CD4-positive, alpha-beta T cell (primary cell): ENCODE data around the gene OR11H6. TPM values are rescaled to one million over a fixed set of nuclear protein-coding genes. Genes with fewer than 3 reads are reported as not detected.
"Not testable (repeated sequence)": the region's sequence is repeated elsewhere in the genome, so short reads cannot be mapped to it uniquely, and the experiment has no call there.

Experiments used
- ATAC-seq: fragments of 200-7000 bp; cut with Tn5 transposase; one replicate; pipeline ENCODE4 v1.10.0; 2022; ENCODE audit warnings: mild to moderate bottlenecking; ENCODE audit not compliant: poor library complexity
- CTCF ChIA-PET: fragments of 350-600 bp; sonication (Branson Sonifier 250); formaldehyde crosslinking; loops from one replicate; lab custom pipeline; 2021; ENCODE audit warnings: antibody characterized with exemption, inconsistent platforms; lab: Charles Lee
- POLR2A ChIA-PET: fragments of 350-600 bp; sonication (Branson Sonifier 250); formaldehyde crosslinking; loops from one replicate; lab custom pipeline; 2021; ENCODE audit warnings: antibody characterized with exemption, inconsistent platforms; lab: Charles Lee
- DNase-seq, 14 experiments: peaks; one replicate each; pipeline ENCODE4 v3.0.0-alpha.2; 2013 to 2020; ENCODE audit warnings: mixed read lengths in 2 of 14
- H3K27ac ChIP-seq, 2 donors: one replicate each; pipeline versions ENCODE4 v1.5.1 to v1.7.0; 2013; ENCODE audit warnings: low read length in 2 of 2, low read depth in 1 of 2, mild to moderate bottlenecking in 1 of 2
- H3K27me3 ChIP-seq, 2 experiments: 1 replicate in 1 of 2; 2 replicates in 1 of 2; pipeline versions ENCODE4 v1.6.1 to v1.7.0; 2013; ENCODE audit warnings: low read length in 2 of 2, control low read depth in 1 of 2, mild to moderate bottlenecking in 1 of 2, moderate library complexity in 1 of 2; ENCODE audit not compliant: insufficient read depth in 2 of 2, control insufficient read depth in 1 of 2
- H3K36me3 ChIP-seq: one replicate; pipeline ENCODE4 v1.6.1; 2013; ENCODE audit warnings: low read length, control low read depth; ENCODE audit not compliant: insufficient read depth
- H3K4me1 ChIP-seq: one replicate; pipeline ENCODE4 v1.6.1; 2013; ENCODE audit warnings: low read length, control low read depth; ENCODE audit not compliant: insufficient read depth
- H3K4me3 ChIP-seq: one replicate; pipeline ENCODE4 v1.5.1; 2013; ENCODE audit warnings: mild to moderate bottlenecking, low read length, moderate library complexity
- H3K9me3 ChIP-seq, 2 experiments: 1 replicate in 1 of 2; 2 replicates in 1 of 2; pipeline versions ENCODE4 v1.6.1 to v1.7.0; 2013; ENCODE audit warnings: low read length in 2 of 2, mild to moderate bottlenecking in 2 of 2, control low read depth in 1 of 2, moderate library complexity in 1 of 2; ENCODE audit not compliant: control insufficient read depth in 1 of 2, insufficient read depth in 1 of 2
- H3K27ac Mint-ChIP-seq: one replicate; pipeline ENCODE4 v1.8.0; 2020; ENCODE audit warnings: mixed read lengths
- H3K27me3 Mint-ChIP-seq: one replicate; pipeline ENCODE4 v1.8.0; 2021; ENCODE audit warnings: mixed read lengths
- H3K36me3 Mint-ChIP-seq: one replicate; pipeline ENCODE4 v1.8.0; 2021; ENCODE audit warnings: low read depth, mixed read lengths
- H3K4me1 Mint-ChIP-seq: one replicate; pipeline ENCODE4 v1.8.0; 2021; ENCODE audit warnings: low read depth, mixed read lengths
- H3K4me3 Mint-ChIP-seq: one replicate; pipeline ENCODE4 v1.8.0; 2020; ENCODE audit warnings: mild to moderate bottlenecking, mixed read lengths
- H3K9me3 Mint-ChIP-seq: one replicate; pipeline ENCODE4 v1.8.0; 2020; ENCODE audit warnings: mixed read lengths
- intact Hi-C, 2 experiments: fragments of 100-400 bp; cut with DNase I in 1 of 2; cut with micrococcal nuclease in 1 of 2; formaldehyde crosslinking; loops; one replicate each; pipeline versions ENCODE4 v1.15.1 to v1.9.0; 2023 to 2025; cut with DNase I, micrococcal nuclease
- total RNA-seq, 174 experiments: library from RNA in 2 of 174; stranded (reverse) in 2 of 174; gene quantifications; one replicate each; pipeline ENCODE4 v1.2.3 and lab custom pipeline; 2021 to 2026
- TF ChIP-seq, protein P1 (sequence below): fragments of 200-600 bp; IDR thresholded peaks from one replicate; pipeline ENCODE4 v1.8.0; 2022; ENCODE audit warnings: antibody characterized with exemption, mild to moderate bottlenecking

The OR11H6 gene
- total RNA-seq, 2 experiments from 2014 or later = not detected

GRCh38 chr14:20191396-20191795, 32.1 kb upstream of the OR11H6 start:
- Histone ChIP-seq H3K36me3 (no peaks in the 10 kb centered on the region), H3K4me1 (no peaks in the 10 kb centered on the region), H3K27ac (no peak overlapping the region), H3K9me3 (no peaks in the 10 kb centered on the region), H3K27me3 (no peaks in the 10 kb centered on the region), H3K4me3 (no peak overlapping the region)
- ATAC-seq (no peak), DNase-seq (no peak)
- H3K9me3 Mint-ChIP-seq = no peaks in the 10 kb centered on the region
- ChIA-PET POLR2A (no interaction called here), CTCF (interaction anchor here (1.7 kb wide), 1 partner anchor 14 kb away, joined by 4 read pairs; no protein-coding TSS in a partner anchor)
- no peaks in the 10 kb centered on the region for H3K4me1 Mint-ChIP-seq
- no peak overlapping the region for H3K27ac Mint-ChIP-seq
- intact Hi-C loops = no loop called here
- peaks cover 11% of the 10 kb centered on the region for H3K27me3 Mint-ChIP-seq
- TF ChIP-seq, protein P1, sequence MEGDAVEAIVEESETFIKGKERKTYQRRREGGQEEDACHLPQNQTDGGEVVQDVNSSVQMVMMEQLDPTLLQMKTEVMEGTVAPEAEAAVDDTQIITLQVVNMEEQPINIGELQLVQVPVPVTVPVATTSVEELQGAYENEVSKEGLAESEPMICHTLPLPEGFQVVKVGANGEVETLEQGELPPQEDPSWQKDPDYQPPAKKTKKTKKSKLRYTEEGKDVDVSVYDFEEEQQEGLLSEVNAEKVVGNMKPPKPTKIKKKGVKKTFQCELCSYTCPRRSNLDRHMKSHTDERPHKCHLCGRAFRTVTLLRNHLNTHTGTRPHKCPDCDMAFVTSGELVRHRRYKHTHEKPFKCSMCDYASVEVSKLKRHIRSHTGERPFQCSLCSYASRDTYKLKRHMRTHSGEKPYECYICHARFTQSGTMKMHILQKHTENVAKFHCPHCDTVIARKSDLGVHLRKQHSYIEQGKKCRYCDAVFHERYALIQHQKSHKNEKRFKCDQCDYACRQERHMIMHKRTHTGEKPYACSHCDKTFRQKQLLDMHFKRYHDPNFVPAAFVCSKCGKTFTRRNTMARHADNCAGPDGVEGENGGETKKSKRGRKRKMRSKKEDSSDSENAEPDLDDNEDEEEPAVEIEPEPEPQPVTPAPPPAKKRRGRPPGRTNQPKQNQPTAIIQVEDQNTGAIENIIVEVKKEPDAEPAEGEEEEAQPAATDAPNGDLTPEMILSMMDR = no peak
- H3K4me3 Mint-ChIP-seq = no peak overlapping the region
- H3K36me3 Mint-ChIP-seq = no peaks in the 10 kb centered on the region

GRCh38 chr14:20194101-20194500, 29.4 kb upstream of the OR11H6 start:
- H3K27ac ChIP-seq = no peak overlapping the region
- TF ChIP-seq, protein P1 = no peak
- Mint-ChIP-seq H3K4me3 (no peak overlapping the region), H3K27ac (no peak overlapping the region), H3K36me3 (no peaks in the 10 kb centered on the region), H3K4me1 (no peaks in the 10 kb centered on the region), H3K27me3 (peaks cover 21% of the 10 kb centered on the region), H3K9me3 (no peaks in the 10 kb centered on the region)
- H3K4me3 ChIP-seq = no peak overlapping the region
- CTCF ChIA-PET = no interaction called here
- no peaks in the 10 kb centered on the region for H3K4me1 ChIP-seq
- no peaks in the 10 kb centered on the region for H3K27me3 ChIP-seq
- POLR2A ChIA-PET = no interaction called here
- H3K9me3 ChIP-seq = no peaks in the 10 kb centered on the region
- DNase-seq (no peak), ATAC-seq (no peak)
- no peaks in the 10 kb centered on the region for H3K36me3 ChIP-seq
- intact Hi-C loops = no loop called here

DNA sequence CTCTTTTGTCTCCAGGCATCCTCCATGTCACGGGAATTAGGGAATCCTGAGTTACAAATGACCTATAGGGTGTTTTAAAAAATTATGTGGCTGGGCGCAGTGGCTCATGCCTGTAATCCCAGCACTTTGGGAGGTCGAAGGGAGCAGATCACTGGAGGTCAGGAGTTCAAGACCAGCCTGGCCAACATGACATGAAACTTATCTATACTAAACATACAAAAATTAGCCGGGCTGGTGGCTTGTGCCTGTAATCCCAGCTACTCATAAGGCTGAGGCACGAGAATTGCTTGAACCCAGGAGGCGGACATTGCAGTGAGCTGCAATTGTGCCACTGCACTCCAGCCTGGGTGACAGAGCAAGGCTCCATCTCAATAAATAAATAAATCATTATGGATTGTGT, 28.3 kb upstream of the OR11H6 start:
- H3K27ac Mint-ChIP-seq, H3K36me3 ChIP-seq, DNase-seq, POLR2A ChIA-PET, H3K27me3 ChIP-seq, CTCF ChIA-PET, intact Hi-C loops, H3K36me3 Mint-ChIP-seq, H3K4me3 Mint-ChIP-seq, ATAC-seq, H3K9me3 ChIP-seq, H3K4me1 Mint-ChIP-seq, H3K27ac ChIP-seq, H3K4me3 ChIP-seq, H3K4me1 ChIP-seq, H3K9me3 Mint-ChIP-seq: not testable (repeated sequence)
- peaks cover 27% of the 10 kb centered on the region for H3K27me3 Mint-ChIP-seq

DNA sequence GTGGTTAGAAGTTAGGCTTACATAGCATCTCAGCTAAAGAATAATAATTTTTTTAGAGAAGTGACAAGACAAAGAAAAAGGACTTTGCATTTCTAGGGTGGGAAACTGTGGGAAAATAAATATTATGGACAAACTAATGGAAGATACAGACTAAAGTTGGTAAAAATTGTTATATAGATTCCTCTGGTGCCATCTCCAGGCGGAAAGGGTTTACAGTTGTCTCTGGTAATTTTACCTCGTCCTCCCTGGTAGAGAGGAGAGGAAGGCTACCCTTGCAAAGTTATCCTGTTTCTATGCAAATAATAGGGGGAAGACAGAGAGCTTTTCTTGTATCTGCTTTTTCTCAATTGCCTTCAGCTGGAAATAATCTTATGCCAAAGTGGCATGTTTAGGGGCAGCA, 27.6 kb upstream of the OR11H6 start:
- Histone ChIP-seq H3K36me3 (no peaks in the 10 kb centered on the region), H3K27me3 (no peaks in the 10 kb centered on the region), H3K4me1 (no peaks in the 10 kb centered on the region), H3K4me3 (no peak overlapping the region), H3K9me3 (no peaks in the 10 kb centered on the region), H3K27ac (no peak overlapping the region)
- TF ChIP-seq, protein P1 = peak; percentile 22
- intact Hi-C loops = no loop called here
- CTCF ChIA-PET = no interaction called here
- ATAC-seq (no peak), DNase-seq (peak in 1 of 14 experiments; percentile 11)
- H3K27ac Mint-ChIP-seq = no peak overlapping the region
- no peak overlapping the region for H3K4me3 Mint-ChIP-seq
- H3K36me3 Mint-ChIP-seq = no peaks in the 10 kb centered on the region
- H3K27me3 Mint-ChIP-seq = peaks cover 27% of the 10 kb centered on the region
- POLR2A ChIA-PET = no interaction called here
- H3K9me3 Mint-ChIP-seq = no peaks in the 10 kb centered on the region
- H3K4me1 Mint-ChIP-seq = no peaks in the 10 kb centered on the region
